ENCODE results near the gene MATN1. TPM values are rescaled to one million over a fixed set of nuclear protein-coding genes. Genes with fewer than 3 reads are reported as not detected.

The MATN1 gene
- polyA plus RNA-seq, 1 donor (not counting 4 experiments of a cell fraction or from before 2014, with no cell fraction given), result 0.05 TPM

DNA sequence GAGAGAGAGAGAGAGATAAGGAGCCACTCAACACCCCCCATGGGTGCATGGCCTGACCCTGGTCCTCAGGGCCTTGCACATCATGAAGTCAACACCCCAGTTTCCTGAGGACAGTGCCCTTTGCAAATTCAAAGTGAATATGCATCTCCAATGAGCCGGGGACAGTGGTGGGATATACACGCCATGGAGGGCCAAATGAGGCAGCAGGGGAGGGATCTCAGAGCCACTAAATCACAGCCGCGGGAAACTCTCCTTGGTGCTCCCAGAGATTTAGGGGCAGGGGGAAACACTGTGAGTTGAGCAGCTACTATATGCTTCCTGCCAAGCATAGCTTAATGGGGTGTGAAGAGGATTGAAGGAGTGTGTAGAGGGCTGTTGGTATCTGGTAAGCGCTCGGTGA lies 35.5 kb downstream of the MATN1 start:
- no peak for DNase-seq (ENCODE audit: low read depth, low spot score)
- Histone ChIP-seq H3K4me2 (ENCODE audit: control insufficient read depth, extremely low read depth, insufficient read depth, low read depth, low read length) (no peak overlapping the region), H3K4me3 (ENCODE audit: control insufficient read depth in 2 of 3, extremely low read depth in 1 of 3, insufficient read depth in 2 of 3, low read depth in 1 of 3, low read length in 3 of 3) (no peak overlapping the region), H3K4me1 (ENCODE audit: control insufficient read depth, extremely low read depth, insufficient read depth, low read length) (peaks cover 21% of the 10 kb centered on the region), H3K9ac (ENCODE audit: control insufficient read depth, extremely low read depth, insufficient read depth, low read length) (no peak overlapping the region), H4K20me1 (ENCODE audit: control insufficient read depth, extremely low read depth, insufficient read depth, low read length) (no peaks in the 10 kb centered on the region), H3K27me3 (ENCODE audit: control insufficient read depth, extremely low read depth, insufficient read depth, low read length) (peaks cover 7% of the 10 kb centered on the region), H3K36me3 (ENCODE audit: control insufficient read depth in 2 of 2, extremely low read depth in 1 of 2, insufficient read depth in 2 of 2, low read length in 2 of 2) (no peaks in the 10 kb centered on the region), H3K27ac (ENCODE audit: control insufficient read depth, insufficient read depth, low read length) (no peak overlapping the region), H3K79me2 (ENCODE audit: control insufficient read depth, insufficient read depth, low read length) (no peaks in the 10 kb centered on the region), H2AFZ (ENCODE audit: control insufficient read depth, low read length) (no peak overlapping the region), H3K9me1 (ENCODE audit: control insufficient read depth, extremely low read depth, insufficient read depth, low read length) (no peaks in the 10 kb centered on the region), H3K9me3 (ENCODE audit: control insufficient read depth, low read depth, low read length) (no peaks in the 10 kb centered on the region)
- TF ChIP-seq, protein P1, sequence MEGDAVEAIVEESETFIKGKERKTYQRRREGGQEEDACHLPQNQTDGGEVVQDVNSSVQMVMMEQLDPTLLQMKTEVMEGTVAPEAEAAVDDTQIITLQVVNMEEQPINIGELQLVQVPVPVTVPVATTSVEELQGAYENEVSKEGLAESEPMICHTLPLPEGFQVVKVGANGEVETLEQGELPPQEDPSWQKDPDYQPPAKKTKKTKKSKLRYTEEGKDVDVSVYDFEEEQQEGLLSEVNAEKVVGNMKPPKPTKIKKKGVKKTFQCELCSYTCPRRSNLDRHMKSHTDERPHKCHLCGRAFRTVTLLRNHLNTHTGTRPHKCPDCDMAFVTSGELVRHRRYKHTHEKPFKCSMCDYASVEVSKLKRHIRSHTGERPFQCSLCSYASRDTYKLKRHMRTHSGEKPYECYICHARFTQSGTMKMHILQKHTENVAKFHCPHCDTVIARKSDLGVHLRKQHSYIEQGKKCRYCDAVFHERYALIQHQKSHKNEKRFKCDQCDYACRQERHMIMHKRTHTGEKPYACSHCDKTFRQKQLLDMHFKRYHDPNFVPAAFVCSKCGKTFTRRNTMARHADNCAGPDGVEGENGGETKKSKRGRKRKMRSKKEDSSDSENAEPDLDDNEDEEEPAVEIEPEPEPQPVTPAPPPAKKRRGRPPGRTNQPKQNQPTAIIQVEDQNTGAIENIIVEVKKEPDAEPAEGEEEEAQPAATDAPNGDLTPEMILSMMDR (optimal IDR thresholded peaks at IDR 0.05 in 1 of 3, IDR thresholded peaks at IDR 0.05 in 1 of 3, conservative IDR thresholded peaks at IDR 0.05 in 1 of 3; ENCODE audit: extremely low read depth in 1 of 3, insufficient read depth in 2 of 3, low read length in 3 of 3), result no peak
- no peak for TF ChIP-seq EZH2 (IDR thresholded peaks at IDR 0.05; ENCODE audit: low read length)
- no peak for FAIRE-seq
- dilution Hi-C loops (cut with MboI; ENCODE audit: extremely low pct_ligation_motif_present, low sequenced_read_pairs), result no loop called here

DNA sequence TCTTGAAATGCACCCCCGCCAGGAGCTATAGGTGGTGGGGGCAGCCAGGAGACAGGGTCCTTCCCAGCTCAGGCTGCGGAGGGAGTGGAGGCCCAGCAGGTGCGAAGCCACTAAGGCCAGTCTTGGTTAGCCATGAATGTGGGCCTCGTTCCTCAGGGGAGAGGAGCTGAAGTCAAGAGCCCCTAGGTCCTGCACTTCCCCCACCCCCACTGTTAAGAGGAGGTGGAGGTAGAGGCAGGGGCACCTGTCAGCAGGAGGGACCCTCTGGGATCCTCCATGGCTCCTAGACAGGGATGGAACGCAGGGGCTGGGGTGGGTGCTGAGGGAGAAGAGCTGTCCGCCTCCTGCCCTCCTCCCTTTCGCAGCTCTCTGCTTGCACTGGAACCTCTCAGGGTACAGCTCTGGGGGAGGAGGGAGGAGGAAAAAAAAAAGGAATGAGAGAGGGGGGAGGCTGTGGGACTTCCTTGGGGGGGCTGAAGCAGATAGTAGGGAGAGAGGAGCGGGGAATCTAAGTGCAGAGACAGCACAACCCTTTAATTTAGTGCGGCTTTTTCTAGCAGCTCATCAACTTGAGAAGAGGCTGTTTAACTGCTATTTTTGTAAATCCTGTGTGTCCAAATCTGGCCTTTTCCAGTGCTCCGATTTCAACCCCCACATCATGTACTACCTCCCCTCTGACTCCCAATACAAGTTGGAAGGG lies 37.0 kb downstream of the MATN1 start:
- TF ChIP-seq, protein P1 (optimal IDR thresholded peaks at IDR 0.05 in 1 of 3, IDR thresholded peaks at IDR 0.05 in 1 of 3, conservative IDR thresholded peaks at IDR 0.05 in 1 of 3; ENCODE audit: extremely low read depth in 1 of 3, insufficient read depth in 2 of 3, low read length in 3 of 3), result no peak
- TF ChIP-seq EZH2 (IDR thresholded peaks at IDR 0.05; ENCODE audit: low read length), result no peak
- DNase-seq (ENCODE audit: low read depth, low spot score), result no peak
- H3K4me2 ChIP-seq (ENCODE audit: control insufficient read depth, extremely low read depth, insufficient read depth, low read depth, low read length), result no peak overlapping the region
- no peaks in the 10 kb centered on the region for H3K9me3 ChIP-seq (ENCODE audit: control insufficient read depth, low read depth, low read length)
- no peak overlapping the region for H2AFZ ChIP-seq (ENCODE audit: control insufficient read depth, low read length)
- no peaks in the 10 kb centered on the region for H3K36me3 ChIP-seq (ENCODE audit: control insufficient read depth in 2 of 2, extremely low read depth in 1 of 2, insufficient read depth in 2 of 2, low read length in 2 of 2)
- no peaks in the 10 kb centered on the region for H3K9me1 ChIP-seq (ENCODE audit: control insufficient read depth, extremely low read depth, insufficient read depth, low read length)
- H3K4me3 ChIP-seq (ENCODE audit: control insufficient read depth in 2 of 3, extremely low read depth in 1 of 3, insufficient read depth in 2 of 3, low read depth in 1 of 3, low read length in 3 of 3), result no peak overlapping the region
- H3K27me3 ChIP-seq (ENCODE audit: control insufficient read depth, extremely low read depth, insufficient read depth, low read length), result peaks cover 7% of the 10 kb centered on the region
- FAIRE-seq, result no peak
- peaks cover 20% of the 10 kb centered on the region for H3K4me1 ChIP-seq (ENCODE audit: control insufficient read depth, extremely low read depth, insufficient read depth, low read length)
- H3K9ac ChIP-seq (ENCODE audit: control insufficient read depth, extremely low read depth, insufficient read depth, low read length), result no peak overlapping the region
- dilution Hi-C loops (cut with MboI; ENCODE audit: extremely low pct_ligation_motif_present, low sequenced_read_pairs), result no loop called here
- no peaks in the 10 kb centered on the region for H4K20me1 ChIP-seq (ENCODE audit: control insufficient read depth, extremely low read depth, insufficient read depth, low read length)
- no peak overlapping the region for H3K27ac ChIP-seq (ENCODE audit: control insufficient read depth, insufficient read depth, low read length)
- no peaks in the 10 kb centered on the region for H3K79me2 ChIP-seq (ENCODE audit: control insufficient read depth, insufficient read depth, low read length)

Data from keratinocyte (primary cell).